Bronchial epithelial cell (primary cell): ENCODE results near the gene IKZF4. TPM values are rescaled to one million over a fixed set of nuclear protein-coding genes. Genes with fewer than 3 reads are reported as not detected.
"Not testable (repeated sequence)": the region's sequence is repeated elsewhere in the genome, so short reads cannot be mapped to it uniquely, and the experiment has no call there.

Source experiments
- DNase-seq: peaks from one replicate; pipeline ENCODE4 v3.0.0-alpha.2; 2010; ENCODE audit warnings: low read depth
- FAIRE-seq: peaks from 2 replicates; lab custom pipeline; 2011; peaks lifted over from hg19 to GRCh38; lab: Jason Lieb, UNC
- H3K27me3 ChIP-seq: 2 replicates; pipeline ENCODE4 v1.5.1; 2011; ENCODE audit warnings: low read length; ENCODE audit not compliant: control insufficient read depth, insufficient read depth
- H3K36me3 ChIP-seq: 2 replicates; pipeline ENCODE4 v1.5.1; 2011; ENCODE audit warnings: low read length; ENCODE audit not compliant: control insufficient read depth, insufficient read depth
- H3K4me3 ChIP-seq: 2 replicates; pipeline ENCODE4 v1.5.1; 2011; ENCODE audit warnings: mild to moderate bottlenecking, low read depth, low read length, control low read depth
- total RNA-seq: library from RNA; depleted of rRNA; stranded (reverse); fragments of >200 nt; gene quantifications from 2 replicates; pipeline ENCODE4 v1.2.1, GENCODE V29; 2014
- TF ChIP-seq, protein P1 (sequence below): IDR thresholded peaks from 2 replicates; pipeline ENCODE4 v1.5.1; 2011; ENCODE audit warnings: mild to moderate bottlenecking, moderate library complexity, low read length, control low read depth, inconsistent platforms; ENCODE audit not compliant: insufficient read depth, severe bottlenecking

IKZF4 gene
- total RNA-seq, 1 donor from 2014 or later: 0.26 TPM

DNA sequence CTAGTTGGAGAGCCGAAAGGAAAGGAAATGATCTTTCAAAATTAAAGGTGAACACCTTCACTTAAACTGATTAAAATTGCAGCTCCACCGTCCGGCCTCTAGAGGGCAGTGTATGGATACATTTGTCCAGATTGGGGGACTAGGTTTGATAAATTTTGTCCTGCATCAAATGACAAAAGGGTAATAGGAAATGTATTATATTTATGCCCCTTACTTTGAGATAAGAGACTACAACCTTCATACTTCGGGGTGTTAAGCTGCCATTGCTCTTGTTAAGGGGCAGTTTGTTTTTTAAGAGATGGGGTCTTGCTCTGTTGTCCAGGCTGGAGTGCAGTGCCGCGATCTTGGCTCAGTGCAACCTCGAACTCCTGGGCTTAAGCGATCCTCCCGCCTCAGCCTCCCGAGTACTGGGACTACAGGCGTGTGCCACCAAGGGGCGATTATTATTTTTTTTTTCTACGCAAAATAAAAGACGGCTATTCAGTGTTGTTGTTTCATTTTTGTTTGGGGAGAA is 24.6 kb upstream of the IKZF4 start:
- H3K27me3 ChIP-seq: no peaks in the 10 kb centered on the region
- H3K4me3 ChIP-seq: peak overlapping the region; percentile 50
- peak; percentile 62 for DNase-seq
- peaks cover 12% of the 10 kb centered on the region for H3K36me3 ChIP-seq
- TF ChIP-seq, protein P1, sequence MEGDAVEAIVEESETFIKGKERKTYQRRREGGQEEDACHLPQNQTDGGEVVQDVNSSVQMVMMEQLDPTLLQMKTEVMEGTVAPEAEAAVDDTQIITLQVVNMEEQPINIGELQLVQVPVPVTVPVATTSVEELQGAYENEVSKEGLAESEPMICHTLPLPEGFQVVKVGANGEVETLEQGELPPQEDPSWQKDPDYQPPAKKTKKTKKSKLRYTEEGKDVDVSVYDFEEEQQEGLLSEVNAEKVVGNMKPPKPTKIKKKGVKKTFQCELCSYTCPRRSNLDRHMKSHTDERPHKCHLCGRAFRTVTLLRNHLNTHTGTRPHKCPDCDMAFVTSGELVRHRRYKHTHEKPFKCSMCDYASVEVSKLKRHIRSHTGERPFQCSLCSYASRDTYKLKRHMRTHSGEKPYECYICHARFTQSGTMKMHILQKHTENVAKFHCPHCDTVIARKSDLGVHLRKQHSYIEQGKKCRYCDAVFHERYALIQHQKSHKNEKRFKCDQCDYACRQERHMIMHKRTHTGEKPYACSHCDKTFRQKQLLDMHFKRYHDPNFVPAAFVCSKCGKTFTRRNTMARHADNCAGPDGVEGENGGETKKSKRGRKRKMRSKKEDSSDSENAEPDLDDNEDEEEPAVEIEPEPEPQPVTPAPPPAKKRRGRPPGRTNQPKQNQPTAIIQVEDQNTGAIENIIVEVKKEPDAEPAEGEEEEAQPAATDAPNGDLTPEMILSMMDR: peak; percentile 62
- no peak for FAIRE-seq

- H3K4me3 ChIP-seq: peak within 1 kb of the TSS; percentile 50
- FAIRE-seq (peak; percentile 13), DNase-seq (peak; percentile 92)
- TF ChIP-seq, protein P1: no peak
- H3K36me3 ChIP-seq: peaks cover 12% of the 10 kb centered on the region
- H3K27me3 ChIP-seq: no peaks in the 10 kb centered on the region
These were observed 23.9 kb upstream of the IKZF4 start, which contains the start of gene SUOX for GRCh38 chr12:55996715-55997534. Gene SUOX (plus strand): TSS chr12:55997276. CDS start chr12:56002222, 4,946 bp downstream.

GRCh38 chr12:55997535-55997859 is 23.3 kb upstream of the IKZF4 start:
- DNase-seq (no peak), FAIRE-seq (no peak)
- TF ChIP-seq, protein P1: no peak
- Histone ChIP-seq H3K4me3 (peak overlapping the region; percentile 50), H3K36me3 (peaks cover 6% of the 10 kb centered on the region), H3K27me3 (no peaks in the 10 kb centered on the region)

DNA sequence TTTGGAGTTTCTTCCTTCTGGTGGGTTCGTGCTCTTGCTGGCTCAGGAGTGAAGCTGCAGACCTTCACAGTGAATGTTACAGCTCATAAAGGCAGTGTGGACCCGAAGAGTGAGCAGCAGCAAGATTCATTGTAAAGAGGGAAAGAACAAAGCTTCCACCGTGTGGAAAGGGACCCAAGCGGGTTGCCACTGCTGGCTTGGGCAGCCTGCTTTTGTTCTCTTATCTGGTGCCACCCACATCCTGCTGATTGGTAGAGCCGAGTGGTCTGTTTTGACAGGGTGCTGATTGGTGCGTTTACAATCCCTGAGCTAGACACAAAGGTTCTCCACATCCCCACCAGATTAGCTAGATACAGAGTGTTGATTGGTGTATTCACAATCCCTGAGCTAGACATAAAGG is 21.3 kb upstream of the IKZF4 start:
- DNase-seq, FAIRE-seq, H3K27me3 ChIP-seq, H3K4me3 ChIP-seq, H3K36me3 ChIP-seq: not testable (repeated sequence)

DNA sequence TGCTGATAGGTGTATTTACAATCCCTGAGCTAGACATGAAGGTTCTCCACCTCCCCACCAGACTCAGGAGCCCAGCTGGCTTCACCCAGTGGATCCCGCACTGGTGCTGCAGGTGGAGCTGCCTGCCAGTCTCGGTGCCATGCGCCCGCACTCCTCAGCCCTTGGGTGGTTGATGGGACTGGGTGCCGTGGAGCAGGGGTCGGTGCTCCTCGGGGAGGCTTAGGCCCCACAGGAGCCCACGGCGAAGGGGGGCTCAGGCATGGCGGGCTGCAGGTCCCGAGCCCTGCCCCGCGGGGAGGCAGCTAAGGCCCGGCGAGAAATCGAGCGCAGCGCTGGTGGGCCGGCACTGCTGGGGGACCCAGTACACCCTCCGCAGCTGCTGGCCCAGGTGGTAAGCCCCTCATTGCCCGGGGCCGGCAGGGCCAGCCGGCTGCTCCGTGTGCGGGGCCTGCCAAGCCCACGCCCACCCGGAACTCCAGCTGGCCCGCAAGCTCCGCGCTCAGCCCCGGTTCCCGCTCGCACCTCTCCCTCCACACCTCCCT is 20.8 kb upstream of the IKZF4 start:
- FAIRE-seq, H3K4me3 ChIP-seq, H3K27me3 ChIP-seq, DNase-seq, H3K36me3 ChIP-seq: not testable (repeated sequence)

DNA sequence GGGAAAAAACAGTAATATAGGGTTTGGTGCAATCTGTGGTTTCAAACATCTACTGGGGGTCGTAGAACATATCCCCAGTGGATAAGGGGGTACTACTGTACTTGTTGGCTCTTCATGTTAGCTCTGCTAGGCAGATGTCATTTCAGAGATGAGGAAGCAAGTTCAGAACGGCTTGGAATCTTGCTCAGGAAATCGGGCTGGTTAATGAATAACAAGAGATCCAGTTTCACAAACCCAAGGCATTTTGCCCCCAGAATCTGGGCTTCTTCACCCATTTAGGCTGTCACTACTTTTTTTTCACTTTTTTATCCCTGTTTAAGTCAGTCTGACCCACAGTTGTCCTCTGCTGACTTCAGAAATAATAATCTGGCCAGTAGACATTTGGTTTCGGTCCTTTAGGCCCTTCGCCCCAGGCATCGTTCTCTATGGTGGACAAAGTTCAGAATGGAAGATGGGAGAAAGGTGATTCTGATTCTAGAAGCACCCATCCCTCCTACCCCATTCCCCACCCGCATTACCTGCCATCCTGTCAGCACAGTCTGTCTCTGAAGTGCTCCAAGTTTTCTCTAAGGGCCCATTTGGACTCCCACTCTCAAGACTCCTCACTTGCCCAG is 19.2 kb upstream of the IKZF4 start:
- H3K36me3 ChIP-seq: peaks cover 5% of the 10 kb centered on the region
- no peak for DNase-seq
- H3K4me3 ChIP-seq: no peak overlapping the region
- FAIRE-seq: no peak
- TF ChIP-seq, protein P1: no peak
- no peaks in the 10 kb centered on the region for H3K27me3 ChIP-seq

DNA sequence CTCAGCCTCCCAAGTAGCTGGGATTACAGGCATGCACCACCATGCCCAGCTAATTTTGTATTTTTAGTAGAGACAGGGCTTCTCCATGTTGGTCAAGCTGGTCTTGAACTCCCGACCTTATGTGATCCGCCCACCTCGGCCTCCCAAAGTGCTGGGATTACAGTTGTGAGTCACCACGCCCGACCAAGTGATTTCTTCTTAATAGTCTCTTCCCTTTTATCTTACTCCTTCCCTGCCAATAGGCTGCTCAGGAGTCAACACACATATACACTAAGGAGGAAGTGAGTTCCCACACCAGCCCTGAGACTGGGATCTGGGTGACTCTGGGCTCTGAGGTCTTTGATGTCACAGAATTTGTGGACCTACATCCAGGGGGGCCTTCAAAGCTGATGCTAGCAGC is 17.5 kb upstream of the IKZF4 start:
- not testable (repeated sequence) for H3K27me3 ChIP-seq, H3K36me3 ChIP-seq, FAIRE-seq, DNase-seq, H3K4me3 ChIP-seq
